Omental fat pad (tissue), 4 donors: ENCODE measurements around the gene LAD1. TPM values are rescaled to one million over a fixed set of nuclear protein-coding genes. Genes with fewer than 3 reads are reported as not detected.
A peak's percentile ranks its signal among the peaks of the same experiment; 100 is the strongest.

Experiments
- ATAC-seq: fragments of 150-250 bp; one replicate; pipeline ENCODE4 v1.9.1; 2016; ENCODE audit warnings: mild to moderate bottlenecking, moderate library complexity; ENCODE audit not compliant: low FRiP score
- DNase-seq: peaks from one replicate; pipeline ENCODE4 v3.0.0-alpha.2; 2019; ENCODE audit warnings: low spot score
- CTCF ChIP-seq, 3 donors: fragments of 450-650 bp; IDR thresholded peaks; one replicate each; pipeline ENCODE4 v1.5.1; 2016 to 2017; ENCODE audit warnings: antibody characterized with exemption in 3 of 3, mild to moderate bottlenecking in 3 of 3, moderate library complexity in 2 of 3
- total RNA-seq, 4 donors: library from RNA; depleted of rRNA; stranded (reverse); fragments of >200 nt; gene quantifications; one replicate each; pipeline ENCODE4 v1.1.0, GENCODE V29; 2016

The LAD1 gene
- total RNA-seq, 4 donors from 2014 or later: 0.19 to 0.48 (median 0.25) TPM; not detected in 1

GRCh38 chr1:201376464-201377374 lies 22.4 kb downstream of the LAD1 start:
- ATAC-seq (peak; percentile 53), DNase-seq (no peak)
- TF ChIP-seq CTCF (IDR thresholded peaks at IDR 0.05): no peak

- TF ChIP-seq CTCF (IDR thresholded peaks at IDR 0.05): no peak
- DNase-seq: no peak
- ATAC-seq: no peak
These were observed 23.0 kb downstream of the LAD1 start for GRCh38 chr1:201376107-201376463.

- ATAC-seq: no peak
- DNase-seq: no peak
- no peak for TF ChIP-seq CTCF (IDR thresholded peaks at IDR 0.05)
These were observed 24.0 kb downstream of the LAD1 start for GRCh38 chr1:201375169-201375568.

- ATAC-seq (no peak), DNase-seq (no peak)
- no peak for TF ChIP-seq CTCF (IDR thresholded peaks at IDR 0.05)
These were observed 24.8 kb downstream of the LAD1 start for GRCh38 chr1:201374364-201374763.

- no peak for ATAC-seq
- DNase-seq: no peak
- TF ChIP-seq CTCF (IDR thresholded peaks at IDR 0.05): no peak
These were observed 27.3 kb downstream of the LAD1 start for GRCh38 chr1:201371792-201372191.

- ATAC-seq: no peak
- no peak for DNase-seq
- TF ChIP-seq CTCF (IDR thresholded peaks at IDR 0.05): no peak
These were observed 27.8 kb downstream of the LAD1 start for GRCh38 chr1:201371276-201371675.

- TF ChIP-seq CTCF (IDR thresholded peaks at IDR 0.05): no peak
- ATAC-seq: no peak
- DNase-seq: no peak
These were observed 28.6 kb downstream of the LAD1 start for GRCh38 chr1:201370500-201370899.
